22Rv1 (cell line): Measurements from ENCODE around the gene ACOXL.

Source experiments
- ZFX ChIP-seq: fragments of 450-650 bp; IDR thresholded peaks from 2 replicates; pipeline ENCODE4 v1.6.1; 2017; ENCODE audit warnings: antibody characterized with exemption, borderline replicate concordance
- TF ChIP-seq, protein P1 (sequence below): fragments of 450-650 bp; IDR thresholded peaks from 2 replicates; pipeline ENCODE4 v1.5.1; 2017; ENCODE audit warnings: mild to moderate bottlenecking

DNA sequence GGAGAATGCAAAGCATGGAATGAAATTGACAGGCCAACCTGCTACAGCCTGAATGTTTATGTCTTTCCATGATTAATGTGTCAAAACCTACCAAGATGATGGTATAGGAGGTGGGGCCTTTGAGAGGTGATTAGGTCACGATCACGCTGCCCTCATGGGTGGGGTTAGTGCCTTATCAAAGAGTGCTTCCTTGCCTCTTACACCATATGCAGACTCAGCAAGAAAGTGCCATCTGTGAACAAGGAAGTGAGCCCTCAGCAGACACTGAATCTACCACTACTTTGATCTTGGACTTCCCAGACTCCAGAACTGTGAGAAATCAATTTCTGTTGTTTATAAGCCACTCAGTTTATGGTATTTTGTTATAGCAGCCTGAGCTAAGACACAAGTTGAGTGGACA, 240.9 kb downstream of the ACOXL start:
- TF ChIP-seq, protein P1, sequence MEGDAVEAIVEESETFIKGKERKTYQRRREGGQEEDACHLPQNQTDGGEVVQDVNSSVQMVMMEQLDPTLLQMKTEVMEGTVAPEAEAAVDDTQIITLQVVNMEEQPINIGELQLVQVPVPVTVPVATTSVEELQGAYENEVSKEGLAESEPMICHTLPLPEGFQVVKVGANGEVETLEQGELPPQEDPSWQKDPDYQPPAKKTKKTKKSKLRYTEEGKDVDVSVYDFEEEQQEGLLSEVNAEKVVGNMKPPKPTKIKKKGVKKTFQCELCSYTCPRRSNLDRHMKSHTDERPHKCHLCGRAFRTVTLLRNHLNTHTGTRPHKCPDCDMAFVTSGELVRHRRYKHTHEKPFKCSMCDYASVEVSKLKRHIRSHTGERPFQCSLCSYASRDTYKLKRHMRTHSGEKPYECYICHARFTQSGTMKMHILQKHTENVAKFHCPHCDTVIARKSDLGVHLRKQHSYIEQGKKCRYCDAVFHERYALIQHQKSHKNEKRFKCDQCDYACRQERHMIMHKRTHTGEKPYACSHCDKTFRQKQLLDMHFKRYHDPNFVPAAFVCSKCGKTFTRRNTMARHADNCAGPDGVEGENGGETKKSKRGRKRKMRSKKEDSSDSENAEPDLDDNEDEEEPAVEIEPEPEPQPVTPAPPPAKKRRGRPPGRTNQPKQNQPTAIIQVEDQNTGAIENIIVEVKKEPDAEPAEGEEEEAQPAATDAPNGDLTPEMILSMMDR, result no peak
- TF ChIP-seq ZFX, result no peak
